ACHN (cell line): ENCODE measurements around the gene CYP4F3.
"Not testable (repeated sequence)": the region's sequence is repeated elsewhere in the genome, so short reads cannot be mapped to it uniquely, and the experiment has no call there.

Experiments used
- DNase-seq: peaks from one replicate; pipeline ENCODE4 v3.0.0-alpha.2; 2015
- in situ Hi-C: cut with HindIII; loops from 2 replicates; pipeline ENCODE4 v1.10.0; 2017; ENCODE audit warnings: low sequenced_read_pairs, low pct_ligation_motif_present, low pct_unique_long_range_greater_than_20kb

The CYP4F3 gene

GRCh38 chr19:15652559-15653278, 12.0 kb downstream of the CYP4F3 start:
- in situ Hi-C loops: no loop called here

DNA sequence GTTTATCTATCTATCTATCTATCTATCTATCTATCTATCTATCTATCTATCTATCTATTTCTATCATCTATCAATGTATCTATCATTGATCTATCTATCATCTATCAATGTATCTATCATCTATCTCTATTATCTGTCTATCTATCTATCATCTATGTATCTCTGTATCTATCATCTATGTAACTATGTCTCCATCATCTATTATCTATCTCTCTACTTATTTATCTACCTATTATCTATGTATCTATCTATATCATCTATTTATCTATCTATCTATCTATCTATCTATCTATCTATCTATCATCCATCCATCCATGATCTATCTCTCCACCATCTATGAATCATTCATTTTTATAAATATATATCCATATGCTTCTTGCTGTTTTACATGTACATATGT, 15.8 kb downstream of the CYP4F3 start:
- no peak for DNase-seq
- in situ Hi-C loops: no loop called here

More at GRCh38 chr19:15652559-15653278, 12.0 kb downstream of the CYP4F3 start:
- no peak for DNase-seq

- DNase-seq: no peak
- in situ Hi-C loops: no loop called here
Measured at GRCh38 chr19:15663247-15663646, 22.6 kb downstream of the CYP4F3 start.

DNA sequence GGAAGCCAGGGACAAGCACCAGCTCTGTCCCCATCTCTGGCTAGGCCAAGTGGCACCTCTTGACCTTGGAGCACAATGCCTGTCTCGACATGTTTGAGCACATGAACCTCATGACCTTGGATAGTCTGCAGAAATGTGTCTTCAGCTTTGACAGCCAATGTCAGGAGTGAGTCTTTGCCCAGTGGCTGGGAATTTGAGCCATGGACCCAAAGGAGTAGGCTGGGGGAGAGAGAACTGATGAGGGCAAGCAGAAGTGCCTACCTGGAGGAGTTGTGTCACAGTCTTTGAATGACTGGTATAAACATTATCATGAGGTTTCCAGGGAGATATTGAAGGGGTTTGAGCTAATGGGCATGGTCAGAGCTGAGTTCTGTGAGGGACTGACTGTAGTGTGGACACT, 25.5 kb downstream of the CYP4F3 start:
- no peak for DNase-seq
- in situ Hi-C loops: no loop called here

- no peak for DNase-seq
- in situ Hi-C loops: no loop called here
Measured at GRCh38 chr19:15666883-15667282, 26.2 kb downstream of the CYP4F3 start.

GRCh38 chr19:15669440-15669839, 28.7 kb downstream of the CYP4F3 start:
- no peak for DNase-seq
- in situ Hi-C loops: no loop called here

GRCh38 chr19:15669891-15670290, 29.2 kb downstream of the CYP4F3 start:
- DNase-seq: no peak
- in situ Hi-C loops: no loop called here

- in situ Hi-C loops: no loop called here
- DNase-seq: no peak
Measured at GRCh38 chr19:15671237-15671821, 30.6 kb downstream of the CYP4F3 start.

DNA sequence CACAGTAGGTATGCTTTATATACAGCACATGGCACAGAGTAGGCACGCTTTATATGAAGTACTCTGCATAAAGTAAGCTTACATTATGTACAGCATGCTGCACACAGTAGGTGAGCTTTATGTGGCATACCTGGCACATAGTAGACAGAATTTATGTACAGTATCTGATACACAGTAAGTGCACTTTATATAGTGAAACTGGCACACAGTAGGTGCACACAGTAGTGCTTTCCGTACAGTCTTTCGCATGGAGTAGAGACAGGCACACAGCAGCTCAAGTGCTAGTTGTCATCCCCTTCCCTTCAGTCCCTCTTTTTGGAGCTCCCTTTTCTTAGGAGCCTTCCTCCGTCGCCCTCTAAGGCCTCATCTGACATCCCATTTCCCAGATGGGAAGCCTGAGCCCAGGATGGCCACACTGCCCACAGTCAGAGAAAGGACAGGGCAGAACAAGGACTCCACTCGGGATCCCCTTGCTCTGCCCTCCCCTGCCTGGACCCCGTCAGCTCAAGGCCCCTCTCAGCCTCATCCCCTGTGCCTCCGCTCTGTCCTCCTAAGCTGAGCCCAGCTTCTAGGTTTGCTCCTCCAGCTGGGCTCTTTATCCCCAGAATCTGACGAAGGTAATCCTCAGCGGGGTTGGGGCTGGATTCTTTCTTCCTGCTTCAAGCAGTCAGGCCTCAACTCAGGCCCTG, 31.3 kb downstream of the CYP4F3 start:
- in situ Hi-C loops: no loop called here
- no peak for DNase-seq

DNA sequence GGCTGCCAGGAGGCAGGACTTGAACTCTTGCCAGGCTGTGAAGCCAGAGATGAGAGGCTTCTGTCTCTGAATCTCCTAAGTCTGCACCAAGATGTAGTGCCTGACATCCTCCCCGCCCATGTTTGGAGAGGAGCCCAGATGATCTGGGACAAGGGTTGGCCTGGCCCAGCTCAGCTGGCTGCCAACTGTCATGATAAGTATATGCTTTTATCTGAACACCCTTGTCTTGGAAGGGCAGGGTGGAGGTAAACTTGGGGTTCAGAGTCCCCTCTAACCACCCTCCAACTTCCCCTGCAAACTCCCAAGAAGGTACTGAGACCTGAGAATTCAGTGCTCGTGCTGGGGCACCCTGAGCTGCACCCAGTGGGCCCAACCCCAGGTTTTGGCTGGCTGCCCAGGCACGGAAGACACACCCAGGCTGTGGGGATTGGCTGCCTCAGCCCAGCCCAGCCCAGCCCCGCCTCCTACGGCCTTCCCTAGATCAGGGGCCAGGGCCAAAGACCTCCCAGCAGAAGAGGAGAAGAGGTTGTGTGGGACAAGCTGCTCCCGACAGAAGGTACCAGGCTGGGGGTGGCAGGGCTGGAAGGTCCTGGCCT, 32.0 kb downstream of the CYP4F3 start, which contains the start of gene CYP4F12:
TSS of gene CYP4F12 (plus strand) at position 508 of the 596 bp plus-strand sequence. CDS start 443 bp downstream, outside the sequence.
- no peak for DNase-seq
- in situ Hi-C loops: no loop called here

- in situ Hi-C loops: no loop called here
- DNase-seq: no peak
Measured at GRCh38 chr19:15673176-15673654, 32.5 kb downstream of the CYP4F3 start.

- DNase-seq: no peak
- in situ Hi-C loops: no loop called here
Measured at GRCh38 chr19:15675560-15675959, 34.9 kb downstream of the CYP4F3 start.

DNA sequence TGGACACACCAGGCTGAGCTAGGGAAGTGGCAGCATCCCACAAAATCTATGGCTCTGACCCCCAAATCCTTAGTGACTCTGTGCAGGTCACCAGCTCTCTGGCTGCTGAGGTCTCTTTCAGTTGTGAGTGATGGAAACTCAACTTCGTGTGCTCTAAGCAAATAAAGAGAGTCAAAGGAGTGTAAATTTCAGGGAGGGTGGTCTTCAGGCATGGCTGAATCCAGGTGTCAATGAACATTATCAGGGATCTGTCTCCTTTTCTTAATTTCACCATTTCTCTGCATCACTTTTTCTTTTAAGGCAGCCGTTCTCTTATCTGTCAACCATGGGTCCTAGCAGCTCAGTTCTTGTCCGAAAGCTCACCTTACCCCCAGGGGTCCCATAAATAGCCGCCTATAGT, 38.4 kb downstream of the CYP4F3 start:
- in situ Hi-C loops: no loop called here
- no peak for DNase-seq

GRCh38 chr19:15679865-15680264, 39.2 kb downstream of the CYP4F3 start:
- in situ Hi-C loops, DNase-seq: not testable (repeated sequence)

- DNase-seq: no peak
- in situ Hi-C loops: no loop called here
Measured at GRCh38 chr19:15680478-15681322, 40.0 kb downstream of the CYP4F3 start.

DNA sequence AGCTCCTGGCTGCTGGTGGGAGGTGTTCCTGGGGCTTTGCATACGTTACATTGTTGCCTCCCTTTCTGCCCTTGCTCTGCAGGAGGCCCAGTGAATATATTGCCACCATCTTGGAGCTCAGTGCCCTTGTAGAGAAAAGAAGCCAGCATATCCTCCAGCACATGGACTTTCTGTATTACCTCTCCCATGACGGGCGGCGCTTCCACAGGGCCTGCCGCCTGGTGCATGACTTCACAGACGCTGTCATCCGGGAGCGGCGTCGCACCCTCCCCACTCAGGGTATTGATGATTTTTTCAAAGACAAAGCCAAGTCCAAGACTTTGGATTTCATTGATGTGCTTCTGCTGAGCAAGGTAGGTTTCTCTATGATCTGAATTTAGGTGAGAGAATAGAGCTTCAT, 42.7 kb downstream of the CYP4F3 start:
- in situ Hi-C loops: no loop called here
- no peak for DNase-seq

DNA sequence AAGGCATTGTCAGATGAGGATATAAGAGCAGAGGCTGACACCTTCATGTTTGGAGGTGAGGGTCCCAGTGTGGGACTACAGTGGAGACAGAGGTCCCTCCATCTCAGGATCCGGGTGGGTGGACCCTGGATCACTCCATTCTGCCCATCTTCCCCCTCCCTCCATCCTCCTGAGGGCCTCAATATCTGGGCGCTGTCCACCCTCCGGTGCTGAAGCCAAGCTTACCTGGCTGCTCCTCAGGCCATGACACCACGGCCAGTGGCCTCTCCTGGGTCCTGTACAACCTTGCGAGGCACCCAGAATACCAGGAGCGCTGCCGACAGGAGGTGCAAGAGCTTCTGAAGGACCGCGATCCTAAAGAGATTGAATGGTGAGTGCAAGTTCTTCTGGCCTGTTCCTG, 44.1 kb downstream of the CYP4F3 start:
- in situ Hi-C loops: no loop called here
- DNase-seq: peak; percentile 1

GRCh38 chr19:15696654-15697194, 56.0 kb downstream of the CYP4F3 start:
- no peak for DNase-seq
- in situ Hi-C loops: no loop called here
